Mucosa of stomach (tissue), 1 donor: ENCODE data around the gene MEF2D.

Experiments used
- H3K27me3 ChIP-seq: one replicate; pipeline ENCODE4 v1.7.0; 2013; ENCODE audit warnings: mild to moderate bottlenecking, low read length; ENCODE audit not compliant: control insufficient read depth, insufficient read depth
- H3K36me3 ChIP-seq: one replicate; pipeline ENCODE4 v1.7.0; 2013; ENCODE audit warnings: low read length; ENCODE audit not compliant: control insufficient read depth, insufficient read depth
- H3K4me1 ChIP-seq: one replicate; pipeline ENCODE4 v1.7.0; 2013; ENCODE audit warnings: mild to moderate bottlenecking, low read length; ENCODE audit not compliant: control insufficient read depth, insufficient read depth
- H3K4me3 ChIP-seq: one replicate; pipeline ENCODE4 v1.7.0; 2013; ENCODE audit warnings: low read length
- H3K9ac ChIP-seq: one replicate; pipeline ENCODE4 v1.7.0; 2013; ENCODE audit warnings: mild to moderate bottlenecking, low read length, moderate library complexity
- H3K9me3 ChIP-seq: one replicate; pipeline ENCODE4 v1.7.0; 2013; ENCODE audit warnings: mild to moderate bottlenecking, low read length, moderate library complexity; ENCODE audit not compliant: control insufficient read depth
- donor health status: Pancreatic carcinoma.

Gene MEF2D

DNA sequence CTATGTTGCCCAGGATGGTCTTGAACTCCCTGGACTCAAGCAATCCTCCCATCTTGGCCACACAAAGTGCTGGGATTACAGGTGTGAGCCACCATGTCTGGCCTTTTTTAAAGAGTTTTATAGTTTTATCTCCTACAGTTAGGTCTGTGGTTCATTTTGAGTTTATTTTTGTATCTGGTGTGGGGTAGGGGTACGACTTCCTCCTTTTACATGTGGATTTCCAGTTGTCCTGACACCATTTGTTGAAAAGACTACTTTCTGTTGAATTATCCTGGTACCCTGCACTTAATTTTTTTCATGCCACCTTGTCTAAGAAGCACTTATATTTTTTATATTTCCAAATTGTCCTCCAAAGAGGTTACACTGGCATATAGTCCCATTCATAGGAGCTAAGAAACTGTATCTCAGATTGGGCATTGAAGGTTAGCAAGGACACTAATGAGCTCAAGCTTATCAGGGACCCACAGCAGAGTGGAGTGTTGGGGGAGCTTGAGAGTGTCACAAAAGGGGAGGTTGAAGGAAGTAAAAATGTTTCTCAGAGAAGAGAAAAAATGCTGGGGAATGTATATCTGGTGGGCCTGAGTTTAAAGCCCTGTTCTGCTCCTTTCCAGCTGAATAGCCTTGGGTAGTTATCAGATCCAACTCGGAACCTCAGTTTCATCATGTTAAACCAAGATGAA lies 23.4 kb upstream of the MEF2D start:
- H3K4me3 ChIP-seq, result no peak overlapping the region
- peaks cover 25% of the 10 kb centered on the region for H3K4me1 ChIP-seq
- no peaks in the 10 kb centered on the region for H3K9me3 ChIP-seq
- H3K27me3 ChIP-seq, result no peaks in the 10 kb centered on the region
- no peak overlapping the region for H3K9ac ChIP-seq
- H3K36me3 ChIP-seq, result no peaks in the 10 kb centered on the region

DNA sequence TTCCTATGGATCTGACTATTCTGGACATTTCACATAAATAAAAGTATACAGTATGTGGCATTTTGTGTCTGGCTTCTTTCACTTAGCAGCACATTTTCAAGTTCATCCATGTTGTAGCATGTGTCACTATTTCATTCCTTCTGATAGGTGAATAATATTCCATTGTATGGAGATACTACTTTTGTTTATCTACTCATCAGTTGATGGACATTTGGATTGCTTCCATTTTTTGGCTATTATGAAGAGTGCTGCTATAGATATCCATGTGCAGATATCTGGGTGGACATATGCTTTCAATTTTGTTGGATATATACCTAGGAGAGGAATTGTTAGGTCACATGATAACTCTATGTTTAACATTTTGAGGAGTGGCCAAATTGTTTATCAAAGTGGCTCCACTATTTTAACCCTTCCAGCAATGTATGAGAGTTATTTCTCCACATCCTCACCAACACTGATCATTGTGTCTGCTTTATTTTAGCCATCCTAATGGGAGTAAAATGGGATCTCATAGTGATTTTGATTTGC lies 21.9 kb upstream of the MEF2D start:
- Histone ChIP-seq H3K4me1 (peaks cover 35% of the 10 kb centered on the region), H3K9ac (no peak overlapping the region), H3K9me3 (no peaks in the 10 kb centered on the region), H3K36me3 (no peaks in the 10 kb centered on the region), H3K4me3 (no peak overlapping the region), H3K27me3 (no peaks in the 10 kb centered on the region)

DNA sequence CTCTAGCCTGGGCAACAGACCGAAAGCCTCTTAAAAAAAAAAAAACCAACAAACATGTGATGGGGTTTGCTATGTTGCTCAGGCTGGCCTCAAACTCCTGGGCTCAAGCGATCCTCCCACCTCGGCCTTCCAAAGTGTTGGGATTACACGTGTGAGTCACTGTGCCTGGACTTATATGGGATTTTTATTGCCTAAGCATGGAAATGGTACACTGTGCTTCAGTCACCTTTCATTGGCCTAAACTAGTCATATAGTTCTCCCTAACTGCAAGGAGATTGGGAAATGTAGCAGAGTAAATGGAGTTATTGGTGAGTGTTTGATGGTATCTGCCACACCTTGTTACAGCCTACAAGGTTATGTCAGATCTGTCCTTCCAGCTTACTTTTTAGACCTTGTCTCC lies 17.2 kb upstream of the MEF2D start:
- H3K27me3 ChIP-seq, result no peaks in the 10 kb centered on the region
- peaks cover 13% of the 10 kb centered on the region for H3K4me1 ChIP-seq
- no peaks in the 10 kb centered on the region for H3K36me3 ChIP-seq
- H3K9ac ChIP-seq, result no peak overlapping the region
- no peak overlapping the region for H3K4me3 ChIP-seq
- no peaks in the 10 kb centered on the region for H3K9me3 ChIP-seq

DNA sequence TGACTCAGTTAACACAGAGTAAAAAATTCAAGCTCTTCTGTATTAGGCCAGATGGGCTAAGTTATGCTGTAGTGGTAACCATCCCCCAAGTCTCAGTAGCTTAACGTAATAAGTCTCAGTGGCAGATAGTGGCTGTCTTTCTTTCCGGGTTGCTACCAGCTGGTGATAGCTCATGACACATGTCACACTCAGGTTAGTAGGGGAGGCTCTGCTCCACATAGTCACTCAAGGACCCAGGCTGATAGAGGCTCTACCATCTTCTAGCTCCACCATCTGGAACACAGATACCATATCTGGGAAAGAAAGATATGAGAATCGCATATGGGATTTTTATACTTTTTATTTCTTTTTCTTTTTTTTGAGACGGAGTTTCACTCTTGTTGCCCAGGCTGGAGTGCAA lies 16.2 kb upstream of the MEF2D start:
- no peak overlapping the region for H3K9ac ChIP-seq
- no peaks in the 10 kb centered on the region for H3K36me3 ChIP-seq
- peaks cover 13% of the 10 kb centered on the region for H3K4me1 ChIP-seq
- no peak overlapping the region for H3K4me3 ChIP-seq
- H3K27me3 ChIP-seq, result no peaks in the 10 kb centered on the region
- no peaks in the 10 kb centered on the region for H3K9me3 ChIP-seq

DNA sequence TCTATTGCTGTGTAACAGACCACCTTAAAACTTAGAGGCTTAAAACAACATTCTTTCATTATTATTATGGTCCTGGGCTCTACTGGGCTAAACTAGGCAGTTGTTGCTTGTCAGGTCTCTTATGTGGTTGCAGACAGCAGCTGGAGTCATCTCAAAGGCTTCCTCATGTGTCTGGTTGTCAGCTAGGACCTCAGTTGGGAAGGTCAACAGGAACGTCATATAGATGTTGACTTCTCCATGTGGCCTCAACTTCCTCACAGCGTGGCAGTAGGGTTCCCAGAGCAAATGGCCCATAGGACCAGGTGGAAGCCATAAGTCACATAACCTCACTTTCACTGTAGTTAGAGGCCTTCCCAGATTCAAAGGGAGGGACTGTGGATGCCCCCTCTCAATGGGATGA lies 15.4 kb upstream of the MEF2D start:
- Histone ChIP-seq H3K4me3 (no peak overlapping the region), H3K4me1 (peaks cover 13% of the 10 kb centered on the region), H3K36me3 (no peaks in the 10 kb centered on the region), H3K9me3 (no peaks in the 10 kb centered on the region), H3K9ac (no peak overlapping the region), H3K27me3 (no peaks in the 10 kb centered on the region)

DNA sequence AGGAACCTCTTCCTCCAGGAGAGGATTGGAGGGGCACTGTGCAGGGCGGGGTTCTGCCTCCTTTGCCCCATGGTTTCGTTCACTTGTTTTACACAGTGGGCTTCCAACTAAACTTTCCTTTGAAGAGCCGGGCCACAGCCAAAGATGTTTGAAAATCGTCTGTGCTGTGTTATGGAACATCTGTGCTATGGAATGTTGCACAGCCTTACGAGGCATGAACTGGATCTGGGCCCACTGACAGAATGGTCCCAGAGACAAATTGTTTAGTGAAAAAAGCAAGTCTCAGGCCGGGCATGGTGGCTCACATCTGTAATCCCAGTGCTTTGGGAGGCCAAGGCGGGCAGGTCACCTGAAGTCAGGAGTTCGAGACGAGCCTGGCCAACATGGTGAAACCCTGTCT lies 12.6 kb upstream of the MEF2D start:
- Histone ChIP-seq H3K9me3 (no peaks in the 10 kb centered on the region), H3K4me3 (no peak overlapping the region), H3K4me1 (peaks cover 19% of the 10 kb centered on the region), H3K27me3 (no peaks in the 10 kb centered on the region), H3K9ac (no peak overlapping the region), H3K36me3 (no peaks in the 10 kb centered on the region)

DNA sequence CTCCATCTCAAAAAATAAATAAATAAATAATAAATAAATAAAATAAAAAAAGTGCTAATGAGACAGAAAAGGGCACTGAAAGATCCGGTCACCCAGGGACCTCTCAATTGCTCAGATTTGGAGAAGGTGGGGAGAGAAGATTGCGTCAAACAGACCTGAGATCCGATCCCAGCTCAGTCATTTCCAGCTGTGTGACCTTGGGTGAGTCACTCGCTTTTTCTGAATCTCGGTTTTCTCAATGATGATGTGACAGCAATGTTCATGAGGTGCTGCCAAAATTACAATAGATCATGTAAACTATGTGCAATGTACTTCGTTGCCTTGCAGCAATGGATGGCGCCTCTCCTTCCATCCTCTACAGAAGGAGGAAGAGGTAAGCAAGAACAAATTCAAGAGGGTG lies 11.1 kb upstream of the MEF2D start:
- no peaks in the 10 kb centered on the region for H3K36me3 ChIP-seq
- H3K27me3 ChIP-seq, result no peaks in the 10 kb centered on the region
- peaks cover 17% of the 10 kb centered on the region for H3K4me1 ChIP-seq
- no peaks in the 10 kb centered on the region for H3K9me3 ChIP-seq
- no peak overlapping the region for H3K9ac ChIP-seq
- H3K4me3 ChIP-seq, result no peak overlapping the region

DNA sequence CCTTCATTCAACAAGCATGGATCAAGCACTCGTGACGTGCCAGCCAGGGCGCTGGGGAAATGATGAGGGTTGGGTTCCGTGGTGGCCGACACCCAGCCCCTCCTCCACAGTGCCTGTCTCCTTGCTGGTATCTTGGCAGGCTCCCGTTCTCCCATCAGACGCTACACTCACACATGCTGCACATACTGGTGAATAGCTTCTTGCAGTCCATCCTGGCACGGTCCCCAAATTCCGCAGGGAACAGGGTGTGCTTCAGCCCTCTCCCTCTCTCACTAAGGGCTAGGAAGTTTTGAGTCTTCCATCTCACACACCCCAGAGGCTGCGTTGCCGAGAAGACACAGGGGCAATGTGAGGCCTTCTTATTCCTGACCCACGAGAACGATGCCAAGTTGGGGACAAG lies 10.1 kb upstream of the MEF2D start:
- Histone ChIP-seq H3K4me3 (no peak overlapping the region), H3K4me1 (peaks cover 21% of the 10 kb centered on the region), H3K9me3 (no peaks in the 10 kb centered on the region), H3K36me3 (no peaks in the 10 kb centered on the region), H3K9ac (no peak overlapping the region), H3K27me3 (no peaks in the 10 kb centered on the region)

DNA sequence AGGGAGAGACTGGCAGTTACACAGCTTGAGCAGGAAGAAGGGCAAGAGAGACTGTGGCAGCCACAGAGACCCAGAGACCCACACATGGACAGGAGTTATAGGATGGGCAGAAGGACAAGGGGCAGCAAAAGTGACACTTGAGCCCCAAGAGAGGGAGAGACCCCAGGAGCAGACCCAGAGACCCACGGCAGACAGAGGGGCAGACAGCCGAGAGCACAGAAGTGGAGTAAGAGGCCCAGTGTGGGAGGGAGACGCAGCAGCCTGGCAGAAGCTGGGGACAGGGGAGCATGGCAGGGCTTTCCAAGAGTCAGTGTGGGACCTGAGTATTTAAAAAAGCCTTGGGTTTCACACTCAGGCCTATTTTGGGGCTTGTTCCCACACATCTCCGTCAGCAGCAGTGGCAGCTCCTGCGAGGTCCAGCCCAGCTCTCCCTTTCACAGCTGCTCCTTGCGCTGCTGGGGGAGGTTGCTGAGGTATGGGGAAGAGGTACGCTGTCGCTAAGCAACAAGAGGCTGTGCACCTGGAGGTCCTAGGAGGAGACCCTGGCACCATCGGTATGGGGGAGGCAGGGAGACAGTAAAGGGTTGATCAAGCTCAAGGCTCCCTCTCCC lies 9.0 kb upstream of the MEF2D start:
- Histone ChIP-seq H3K27me3 (no peaks in the 10 kb centered on the region), H3K9ac (peak overlapping the region; percentile 5), H3K4me3 (no peak overlapping the region), H3K36me3 (no peaks in the 10 kb centered on the region), H3K9me3 (no peaks in the 10 kb centered on the region), H3K4me1 (peaks cover 30% of the 10 kb centered on the region)

DNA sequence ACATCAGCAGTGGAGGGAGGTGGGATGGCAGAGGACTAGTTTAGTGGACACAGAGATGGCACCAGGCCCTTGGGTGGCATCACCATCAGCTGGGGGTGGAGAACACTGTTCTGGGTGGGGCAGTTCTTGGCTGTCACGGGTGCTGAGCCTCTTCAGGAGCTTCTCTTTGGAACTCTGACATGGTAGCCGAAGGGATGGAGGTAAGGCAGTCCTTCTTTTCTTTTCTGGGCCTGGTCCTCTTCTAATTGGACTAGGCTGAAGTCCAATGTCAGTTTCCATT lies 8.3 kb upstream of the MEF2D start:
- Histone ChIP-seq H3K9me3 (no peaks in the 10 kb centered on the region), H3K36me3 (no peaks in the 10 kb centered on the region), H3K9ac (peak overlapping the region; percentile 5), H3K4me3 (no peak overlapping the region), H3K4me1 (peaks cover 36% of the 10 kb centered on the region), H3K27me3 (no peaks in the 10 kb centered on the region)

DNA sequence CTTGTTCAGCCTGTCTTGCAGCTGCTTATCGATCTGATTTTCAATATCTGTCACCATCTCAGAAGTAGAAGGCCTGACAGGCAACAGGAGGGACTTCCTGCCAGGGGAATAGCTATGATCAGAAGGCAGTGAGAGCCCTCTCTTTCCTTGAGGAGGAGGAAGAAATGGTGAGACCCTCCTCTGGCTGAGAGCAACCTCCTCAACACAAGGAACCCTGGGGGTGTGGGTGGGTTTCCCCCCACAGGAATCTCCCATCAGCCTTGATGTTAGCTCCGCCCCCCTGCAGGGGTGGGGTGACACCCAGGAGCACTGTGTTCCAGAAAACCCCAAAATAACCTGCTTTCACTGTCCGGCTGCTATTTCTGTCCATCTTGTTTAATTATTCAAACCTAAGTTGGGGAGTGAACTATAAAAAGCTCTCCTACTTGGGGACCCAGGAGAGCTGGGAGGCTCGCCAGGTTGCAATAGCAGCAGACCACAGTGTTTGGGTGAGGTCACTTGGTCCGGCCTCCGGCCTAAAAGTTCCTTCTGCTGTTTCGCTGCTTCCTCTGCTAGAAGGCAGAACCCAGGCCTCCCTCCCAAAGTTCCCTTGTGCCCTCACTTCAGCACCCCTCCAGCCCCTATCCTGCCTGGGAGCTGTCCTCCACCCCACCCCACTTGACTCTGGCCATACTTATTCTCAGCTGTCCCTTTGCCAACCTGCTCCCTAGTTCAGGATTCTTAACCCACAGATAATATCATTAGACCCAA lies 7.8 kb upstream of the MEF2D start:
- no peaks in the 10 kb centered on the region for H3K9me3 ChIP-seq
- H3K27me3 ChIP-seq, result no peaks in the 10 kb centered on the region
- no peaks in the 10 kb centered on the region for H3K36me3 ChIP-seq
- H3K4me1 ChIP-seq, result peaks cover 41% of the 10 kb centered on the region
- no peak overlapping the region for H3K4me3 ChIP-seq
- peak overlapping the region; percentile 47 for H3K9ac ChIP-seq

DNA sequence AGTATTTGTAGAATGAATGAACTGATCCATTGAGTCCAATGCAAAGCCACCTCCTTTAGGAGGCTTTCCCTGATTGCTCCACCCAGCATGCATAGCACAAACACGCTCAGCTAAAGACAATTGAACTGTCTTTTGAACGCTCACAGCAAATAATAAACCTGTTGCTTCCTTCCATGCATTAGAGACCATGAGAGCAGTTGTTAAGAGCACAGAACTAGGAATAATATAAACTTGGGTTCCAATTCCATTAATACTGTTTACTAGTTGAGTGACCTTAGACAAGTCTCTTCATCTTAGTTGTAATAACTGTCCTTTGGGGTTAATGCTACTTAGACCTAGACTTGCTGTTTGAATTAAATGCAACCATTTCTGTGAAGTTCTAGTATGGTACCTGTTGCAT lies 5.9 kb upstream of the MEF2D start:
- Histone ChIP-seq H3K4me3 (no peak overlapping the region), H3K9ac (no peak overlapping the region), H3K4me1 (peaks cover 60% of the 10 kb centered on the region), H3K36me3 (no peaks in the 10 kb centered on the region), H3K27me3 (no peaks in the 10 kb centered on the region), H3K9me3 (no peaks in the 10 kb centered on the region)
